ENCODE data around the gene CNTRL. TPM values are rescaled to one million over a fixed set of nuclear protein-coding genes. Genes with fewer than 3 reads are reported as not detected.
A peak's percentile ranks its signal among the peaks of the same experiment; 100 is the strongest.

CNTRL gene
- total and polyA plus RNA-seq, 2 experiments from 2014 or later, result 3.4 to 7.9 TPM

DNA sequence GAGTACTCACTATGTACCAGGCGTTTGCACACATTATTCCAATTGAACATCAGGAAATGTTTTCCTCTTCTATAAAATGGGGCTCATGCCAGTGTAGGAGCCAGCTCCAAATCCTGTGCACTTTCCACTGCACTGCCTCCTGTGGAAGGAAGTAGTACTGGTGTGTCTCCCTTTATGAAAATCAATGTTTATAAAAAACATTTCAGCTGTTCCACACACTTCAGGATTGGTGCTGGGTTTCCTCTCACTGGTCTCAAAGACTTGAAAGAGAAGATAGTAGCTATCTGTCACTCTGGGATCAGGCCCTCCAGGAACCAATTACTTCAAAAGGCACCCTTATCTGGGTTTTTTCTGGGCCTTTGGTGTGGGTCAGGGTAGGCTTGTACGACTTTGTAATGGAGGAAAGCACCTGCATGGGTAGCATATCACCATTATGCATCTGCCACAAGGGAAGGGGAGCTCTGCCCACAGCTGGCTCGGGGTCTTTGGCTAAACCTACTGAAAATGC lies 94.4 kb downstream of the CNTRL start:
- H3K4me1 ChIP-seq (ENCODE audit: insufficient read depth), result no peaks in the 10 kb centered on the region
- no peaks in the 10 kb centered on the region for H3K9me3 ChIP-seq (ENCODE audit: low read depth)
- H2AFZ ChIP-seq, result no peak overlapping the region
- no peaks in the 10 kb centered on the region for H3K36me3 ChIP-seq (replicated peaks; ENCODE audit: insufficient read depth, low read depth)
- H3K27me3 ChIP-seq, result no peaks in the 10 kb centered on the region
- no peaks in the 10 kb centered on the region for H4K20me1 ChIP-seq (ENCODE audit: insufficient read depth, poor library complexity, severe bottlenecking)
- H3K27ac ChIP-seq, result no peak overlapping the region
- no peak overlapping the region for H3K4me3 ChIP-seq
- no peaks in the 10 kb centered on the region for H3K79me2 ChIP-seq
- H3K4me2 ChIP-seq, result no peak overlapping the region
- DNase-seq (ENCODE audit: low spot score), result no peak
- H3K9me2 ChIP-seq (replicated peaks; ENCODE audit: insufficient read depth), result no peaks in the 10 kb centered on the region
- TF ChIP-seq EZH2phosphoT487 (IDR thresholded peaks at IDR 0.05; ENCODE audit: low read depth, severe bottlenecking, unreplicated experiment), result no peak
- no peak for TF ChIP-seq EZH2 (IDR thresholded peaks at IDR 0.05; ENCODE audit: borderline replicate concordance)
- TF ChIP-seq, protein P1, sequence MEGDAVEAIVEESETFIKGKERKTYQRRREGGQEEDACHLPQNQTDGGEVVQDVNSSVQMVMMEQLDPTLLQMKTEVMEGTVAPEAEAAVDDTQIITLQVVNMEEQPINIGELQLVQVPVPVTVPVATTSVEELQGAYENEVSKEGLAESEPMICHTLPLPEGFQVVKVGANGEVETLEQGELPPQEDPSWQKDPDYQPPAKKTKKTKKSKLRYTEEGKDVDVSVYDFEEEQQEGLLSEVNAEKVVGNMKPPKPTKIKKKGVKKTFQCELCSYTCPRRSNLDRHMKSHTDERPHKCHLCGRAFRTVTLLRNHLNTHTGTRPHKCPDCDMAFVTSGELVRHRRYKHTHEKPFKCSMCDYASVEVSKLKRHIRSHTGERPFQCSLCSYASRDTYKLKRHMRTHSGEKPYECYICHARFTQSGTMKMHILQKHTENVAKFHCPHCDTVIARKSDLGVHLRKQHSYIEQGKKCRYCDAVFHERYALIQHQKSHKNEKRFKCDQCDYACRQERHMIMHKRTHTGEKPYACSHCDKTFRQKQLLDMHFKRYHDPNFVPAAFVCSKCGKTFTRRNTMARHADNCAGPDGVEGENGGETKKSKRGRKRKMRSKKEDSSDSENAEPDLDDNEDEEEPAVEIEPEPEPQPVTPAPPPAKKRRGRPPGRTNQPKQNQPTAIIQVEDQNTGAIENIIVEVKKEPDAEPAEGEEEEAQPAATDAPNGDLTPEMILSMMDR (IDR thresholded peaks at IDR 0.05; ENCODE audit: poor library complexity), result peak; percentile 19
- WGBS (ENCODE audit: low lambda C conversion rate, missing lambda C conversion rate), result 77% methylated on average over 3 of the region's 3 CpGs

DNA sequence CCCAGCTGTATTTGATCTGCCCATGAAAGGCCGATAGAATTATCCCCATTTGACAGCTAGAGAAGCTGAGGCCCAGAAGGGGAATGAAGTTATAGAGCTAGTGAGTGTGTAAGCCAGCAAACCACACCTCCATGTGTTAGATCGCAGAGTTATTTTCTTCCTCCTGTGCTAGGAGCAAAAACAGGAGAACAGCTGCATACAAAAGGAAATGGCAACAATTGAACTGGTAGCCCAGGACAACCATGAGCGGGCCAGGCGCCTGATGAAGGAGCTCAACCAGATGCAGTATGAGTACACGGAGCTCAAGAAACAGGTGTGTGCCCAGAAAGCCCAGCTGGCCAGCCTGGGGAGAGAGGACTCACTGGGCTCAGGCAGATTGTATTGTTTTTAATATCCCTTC lies 96.5 kb downstream of the CNTRL start:
- Histone ChIP-seq H3K4me2 (no peak overlapping the region), H3K4me1 (ENCODE audit: insufficient read depth) (no peaks in the 10 kb centered on the region), H3K4me3 (no peak overlapping the region), H3K27ac (no peak overlapping the region), H3K79me2 (no peaks in the 10 kb centered on the region), H3K9me2 (replicated peaks; ENCODE audit: insufficient read depth) (no peaks in the 10 kb centered on the region), H4K20me1 (ENCODE audit: insufficient read depth, poor library complexity, severe bottlenecking) (no peaks in the 10 kb centered on the region), H2AFZ (no peak overlapping the region), H3K27me3 (no peaks in the 10 kb centered on the region), H3K36me3 (replicated peaks; ENCODE audit: insufficient read depth, low read depth) (no peaks in the 10 kb centered on the region), H3K9me3 (ENCODE audit: low read depth) (no peaks in the 10 kb centered on the region)
- TF ChIP-seq, protein P1 (IDR thresholded peaks at IDR 0.05; ENCODE audit: poor library complexity), result no peak
- no peak for TF ChIP-seq EZH2phosphoT487 (IDR thresholded peaks at IDR 0.05; ENCODE audit: low read depth, severe bottlenecking, unreplicated experiment)
- no peak for TF ChIP-seq EZH2 (IDR thresholded peaks at IDR 0.05; ENCODE audit: borderline replicate concordance)
- 93% methylated on average over 5 of the region's 5 CpGs for WGBS (ENCODE audit: low lambda C conversion rate, missing lambda C conversion rate)
- DNase-seq (ENCODE audit: low spot score), result no peak

DNA sequence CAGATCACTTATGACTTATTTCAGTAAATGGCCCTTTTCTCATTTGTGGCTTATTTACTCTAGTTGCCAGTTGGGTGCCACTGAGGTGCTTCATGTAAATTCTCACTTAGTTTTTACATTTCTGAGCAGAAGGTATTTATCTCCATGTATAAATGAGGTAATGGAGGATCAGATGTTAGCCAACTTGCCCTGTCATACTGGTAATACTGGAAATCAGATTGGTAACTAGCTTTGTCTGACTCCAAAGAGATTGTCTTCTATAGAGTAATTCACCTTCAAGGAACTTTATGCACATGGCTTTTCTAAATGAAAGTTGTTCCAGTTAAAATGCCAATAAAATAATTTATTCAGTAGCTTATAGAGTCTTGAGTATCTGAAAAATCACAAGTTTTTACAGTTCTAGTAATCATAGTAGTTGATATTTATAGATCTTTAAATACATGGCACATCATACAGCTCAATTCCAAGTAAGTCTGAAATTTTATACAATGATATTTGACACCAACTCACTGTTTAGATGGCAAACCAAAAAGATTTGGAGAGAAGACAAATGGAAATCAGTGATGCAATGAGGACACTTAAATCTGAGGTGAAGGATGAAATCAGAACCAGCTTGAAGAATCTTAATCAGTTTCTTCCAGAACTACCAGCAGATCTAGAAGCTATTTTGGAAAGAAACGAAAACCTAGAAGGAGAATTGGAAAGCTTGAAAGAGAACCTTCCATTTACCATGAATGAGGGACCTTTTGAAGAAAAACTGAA lies 98.2 kb downstream of the CNTRL start:
- H3K36me3 ChIP-seq (replicated peaks; ENCODE audit: insufficient read depth, low read depth), result no peaks in the 10 kb centered on the region
- H3K4me2 ChIP-seq, result no peak overlapping the region
- no peaks in the 10 kb centered on the region for H3K79me2 ChIP-seq
- 100% methylated on average over 1 of the region's 1 CpG for WGBS (ENCODE audit: low lambda C conversion rate, missing lambda C conversion rate)
- no peak overlapping the region for H3K27ac ChIP-seq
- no peak overlapping the region for H2AFZ ChIP-seq
- no peak for DNase-seq (ENCODE audit: low spot score)
- no peaks in the 10 kb centered on the region for H3K4me1 ChIP-seq (ENCODE audit: insufficient read depth)
- H3K27me3 ChIP-seq, result no peaks in the 10 kb centered on the region
- no peaks in the 10 kb centered on the region for H3K9me2 ChIP-seq (replicated peaks; ENCODE audit: insufficient read depth)
- H4K20me1 ChIP-seq (ENCODE audit: insufficient read depth, poor library complexity, severe bottlenecking), result no peaks in the 10 kb centered on the region
- no peaks in the 10 kb centered on the region for H3K9me3 ChIP-seq (ENCODE audit: low read depth)
- TF ChIP-seq EZH2phosphoT487 (IDR thresholded peaks at IDR 0.05; ENCODE audit: low read depth, severe bottlenecking, unreplicated experiment) (no peak), EZH2 (IDR thresholded peaks at IDR 0.05; ENCODE audit: borderline replicate concordance) (no peak)
- TF ChIP-seq, protein P1 (IDR thresholded peaks at IDR 0.05; ENCODE audit: poor library complexity), result no peak
- H3K4me3 ChIP-seq, result no peak overlapping the region

Data from hepatocyte (in vitro differentiated cells).